Spleen (tissue), 13 donors: Measurements from ENCODE around the gene ADGRF4. TPM values are rescaled to one million over a fixed set of nuclear protein-coding genes. Genes with fewer than 3 reads are reported as not detected.

Experiments used
- DNase-seq: peaks from one replicate; pipeline ENCODE4 v3.0.0-alpha.2; 2020
- H3K27ac ChIP-seq, 8 donors: fragments of 200-600 bp; sonication (generic) in 7 of 8; 1 replicate in 4 of 8; 2 replicates in 4 of 8; pipeline versions ENCODE4 v1.5.0 to v1.8.0; 2016 to 2021; ENCODE audit warnings: inconsistent platforms in 4 of 8, mild to moderate bottlenecking in 4 of 8, moderate library complexity in 1 of 8
- H3K27me3 ChIP-seq, 7 donors: fragments of 200-600 bp; sonication (generic) in 6 of 7; replicated peaks in 1 of 7; 1 replicate in 4 of 7; 2 replicates in 3 of 7; pipeline versions ENCODE4 v1.5.0 to v1.8.0; 2016 to 2021; ENCODE audit warnings: inconsistent platforms in 3 of 7, mild to moderate bottlenecking in 1 of 7
- H3K36me3 ChIP-seq, 6 donors: fragments of 200-600 bp; sonication (generic) in 5 of 6; 1 replicate in 4 of 6; 2 replicates in 2 of 6; pipeline versions ENCODE4 v1.5.0 to v1.8.0; 2016 to 2021; ENCODE audit warnings: inconsistent platforms in 2 of 6
- H3K4me1 ChIP-seq, 6 donors: fragments of 200-600 bp; sonication (generic) in 5 of 6; 1 replicate in 3 of 6; 2 replicates in 3 of 6; pipeline versions ENCODE4 v1.5.0 to v1.8.0; 2016 to 2021; ENCODE audit warnings: inconsistent platforms in 3 of 6
- H3K4me3 ChIP-seq, 8 donors: fragments of 200-600 bp; sonication (generic) in 7 of 8; 1 replicate in 4 of 8; 2 replicates in 4 of 8; pipeline versions ENCODE4 v1.5.0 to v1.8.0; 2016 to 2021; ENCODE audit warnings: inconsistent platforms in 4 of 8, mild to moderate bottlenecking in 4 of 8, moderate library complexity in 2 of 8
- H3K9me3 ChIP-seq, 8 donors: fragments of 200-600 bp; sonication (generic) in 7 of 8; 1 replicate in 4 of 8; 2 replicates in 4 of 8; pipeline versions ENCODE4 v1.5.0 to v1.8.0; 2016 to 2021; ENCODE audit warnings: inconsistent platforms in 4 of 8
- POLR2A ChIP-seq, 3 donors: fragments of 450-650 bp; IDR thresholded peaks; one replicate each; pipeline ENCODE4 v1.5.1; 2017; ENCODE audit warnings: antibody characterized with exemption in 3 of 3, mild to moderate bottlenecking in 1 of 3
- POLR2AphosphoS5 ChIP-seq, 3 donors: sonication (generic); formaldehyde crosslinking; IDR thresholded peaks; one replicate each; pipeline ENCODE4 v1.5.1; 2017; ENCODE audit warnings: antibody characterized with exemption in 3 of 3
- WGBS, 5 donors: extraction: QIAGEN DNeasy Blood & Tissue Kit in 3 of 5; methylation state at CpG; one replicate each; pipeline versions ENCODE4 v1.1.5 to v1.1.7; 2013 to 2018; 5-methylcytosine and 5-hydroxymethylcytosine counted together
- intact Hi-C: fragments of 100-400 bp; cut with DNase I; formaldehyde crosslinking; loops from one replicate; pipeline ENCODE4 v1.15.0; 2023; ENCODE audit warnings: low total_unique reads
- long read RNA-seq, 2 donors: transcript quantifications; one replicate each; lab custom pipeline, GENCODE V29; 2026
- polyA plus RNA-seq, 3 donors: library from polyadenylated mRNA; stranded (reverse); fragments of 200-250 nt; gene quantifications; one replicate each; pipeline ENCODE4 v1.2.1, GENCODE V29; 2013
- total RNA-seq, 7 donors: library from RNA; depleted of rRNA in 3 of 7; stranded (reverse); fragments of >200 nt in 3 of 7; fragmentation: NEBNext Ultra II Directional in 4 of 7; extraction: Animal tissue kit (Norgen Biotek cat#: 25700) in 4 of 7; gene quantifications; one replicate each; pipeline versions ENCODE4 v1.1.0 to v1.2.1, GENCODE V29; 2016 to 2021
- TF ChIP-seq, protein P1 (sequence below), 11 experiments: fragments of 200-600 bp in 7 of 11; fragments of 450-650 bp in 4 of 11; sonication (generic) in 4 of 11; IDR thresholded peaks in 8 of 11; conservative IDR thresholded peaks in 3 of 11; 1 replicate in 7 of 11; 2 replicates in 4 of 11; pipeline versions ENCODE4 v1.4.0 to v1.8.0; 2016 to 2021; ENCODE audit warnings: antibody characterized with exemption in 11 of 11, inconsistent platforms in 4 of 11, mild to moderate bottlenecking in 1 of 11
- donor health status: healthy with polysubstance abuse.
- donor health status: DM: no; HTN: no; CAD: no; lungs with moderate emphysema.
- donor health status: DM: no; HTN: no; CAD: no.
- donor health status: Bipolar disorder and iron deficiency.
- donor health status: healthy.
- donor health status: DM: no; HTN: no; CAD: no.
- donor health status: DM: yes; HTN: yes; CAD: no.

Gene ADGRF4
- total RNA-seq (not detected), polyA plus RNA-seq (not detected)
- long read RNA-seq, donor 1, result 0 reads
- long read RNA-seq, donor 2, result 0 reads

DNA sequence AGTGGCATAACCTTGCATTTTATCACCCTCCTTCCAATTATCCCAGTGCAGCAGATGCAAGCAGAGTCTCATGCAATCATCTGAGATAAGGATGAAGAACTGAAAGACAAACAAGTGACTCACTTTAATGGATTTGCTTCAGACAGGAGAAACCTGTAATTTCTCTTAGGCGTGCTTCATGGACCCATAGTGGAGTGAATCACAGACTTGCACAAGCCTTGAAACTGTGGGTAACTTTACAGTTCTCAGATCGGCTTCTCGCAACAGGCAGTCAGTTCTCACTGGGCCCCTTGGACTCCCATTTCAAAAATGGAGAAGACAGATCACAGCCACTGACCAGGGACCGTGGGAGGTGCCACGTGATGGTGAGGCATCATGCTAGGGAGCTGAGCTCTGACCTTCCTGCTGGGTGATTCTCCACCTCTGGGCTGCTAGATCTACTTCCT lies at the start of gene ADGRF4:
Gene ADGRF4 (plus strand): TSS at position 239 of the 446 bp plus-strand sequence. CDS start 8,666 bp downstream, outside the sequence.
- H3K4me3 ChIP-seq, result no peak within 1 kb of the TSS
- no peaks in the 10 kb centered on the region for H3K36me3 ChIP-seq
- H3K9me3 ChIP-seq, result no peaks in the 10 kb centered on the region
- H3K27me3 ChIP-seq, result no peaks in the 10 kb centered on the region
- no peaks in the 10 kb centered on the region for H3K4me1 ChIP-seq
- no peak for DNase-seq
- WGBS, 5 donors, result 54 to 81% (median 80%) methylated on average over 5 of the region's 5 CpGs
- intact Hi-C loops, result no loop called here
- H3K27ac ChIP-seq, result no peak within 1 kb of the TSS
- TF ChIP-seq POLR2AphosphoS5 (IDR thresholded peaks at IDR 0.05), result no peak

DNA sequence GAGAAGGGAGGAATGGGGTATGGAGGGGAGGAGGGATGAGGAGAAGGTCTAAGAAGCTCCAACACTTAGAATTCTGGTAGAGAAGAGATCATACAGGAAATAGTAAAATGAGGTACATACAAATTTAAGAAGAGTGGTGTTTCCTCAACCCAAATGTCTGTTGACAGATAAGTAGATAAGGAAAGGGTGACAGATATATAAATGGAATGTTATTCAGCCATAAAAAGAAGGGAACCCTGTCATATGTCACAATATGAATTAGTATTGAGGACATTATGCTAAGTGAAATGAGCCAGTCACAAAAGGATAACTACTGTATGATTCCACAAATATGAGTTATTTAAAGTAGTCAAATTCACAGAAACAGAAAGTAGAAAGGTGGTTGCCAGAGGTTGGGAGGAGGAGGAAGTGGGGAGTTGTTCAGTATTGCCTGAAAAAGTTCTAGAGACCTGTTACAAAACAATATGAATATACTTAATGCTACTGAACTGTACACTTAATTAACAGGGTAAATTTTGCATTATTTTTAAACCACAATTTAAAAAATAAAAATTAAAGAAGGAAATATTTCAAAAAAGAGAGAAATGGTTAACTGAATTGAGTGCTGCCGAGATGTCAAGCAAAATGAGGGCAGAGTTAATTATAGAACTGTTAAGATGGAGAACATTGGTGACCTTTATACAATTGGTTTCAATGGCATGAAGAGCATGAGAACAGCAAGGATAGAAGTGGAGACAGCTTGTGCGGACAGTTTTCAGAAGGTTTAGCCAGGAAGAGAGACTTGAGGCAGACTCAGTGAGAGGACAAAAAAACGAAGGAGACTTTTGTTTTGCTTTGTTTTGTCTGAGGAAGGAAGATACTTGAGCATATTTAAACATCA lies 47.6 kb upstream of the ADGRF4 start:
- no peaks in the 10 kb centered on the region for H3K9me3 ChIP-seq
- intact Hi-C loops, result no loop called here
- 58 to 74% (median 63%) methylated on average over 3 of the region's 3 CpGs for WGBS, 5 donors
- H3K4me3 ChIP-seq, result no peak overlapping the region
- no peaks in the 10 kb centered on the region for H3K27me3 ChIP-seq
- TF ChIP-seq POLR2A (IDR thresholded peaks at IDR 0.05) (no peak), POLR2AphosphoS5 (IDR thresholded peaks at IDR 0.05) (no peak)
- TF ChIP-seq, protein P1, sequence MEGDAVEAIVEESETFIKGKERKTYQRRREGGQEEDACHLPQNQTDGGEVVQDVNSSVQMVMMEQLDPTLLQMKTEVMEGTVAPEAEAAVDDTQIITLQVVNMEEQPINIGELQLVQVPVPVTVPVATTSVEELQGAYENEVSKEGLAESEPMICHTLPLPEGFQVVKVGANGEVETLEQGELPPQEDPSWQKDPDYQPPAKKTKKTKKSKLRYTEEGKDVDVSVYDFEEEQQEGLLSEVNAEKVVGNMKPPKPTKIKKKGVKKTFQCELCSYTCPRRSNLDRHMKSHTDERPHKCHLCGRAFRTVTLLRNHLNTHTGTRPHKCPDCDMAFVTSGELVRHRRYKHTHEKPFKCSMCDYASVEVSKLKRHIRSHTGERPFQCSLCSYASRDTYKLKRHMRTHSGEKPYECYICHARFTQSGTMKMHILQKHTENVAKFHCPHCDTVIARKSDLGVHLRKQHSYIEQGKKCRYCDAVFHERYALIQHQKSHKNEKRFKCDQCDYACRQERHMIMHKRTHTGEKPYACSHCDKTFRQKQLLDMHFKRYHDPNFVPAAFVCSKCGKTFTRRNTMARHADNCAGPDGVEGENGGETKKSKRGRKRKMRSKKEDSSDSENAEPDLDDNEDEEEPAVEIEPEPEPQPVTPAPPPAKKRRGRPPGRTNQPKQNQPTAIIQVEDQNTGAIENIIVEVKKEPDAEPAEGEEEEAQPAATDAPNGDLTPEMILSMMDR (IDR thresholded peaks at IDR 0.05 in 8 of 11, conservative IDR thresholded peaks at IDR 0.05 in 3 of 11), result no peak
- peaks cover 0 to 12% (median 9%) of the 10 kb centered on the region in 6 donors for H3K4me1 ChIP-seq
- H3K27ac ChIP-seq, result no peak overlapping the region
- no peaks in the 10 kb centered on the region for H3K36me3 ChIP-seq
- DNase-seq, result no peak

DNA sequence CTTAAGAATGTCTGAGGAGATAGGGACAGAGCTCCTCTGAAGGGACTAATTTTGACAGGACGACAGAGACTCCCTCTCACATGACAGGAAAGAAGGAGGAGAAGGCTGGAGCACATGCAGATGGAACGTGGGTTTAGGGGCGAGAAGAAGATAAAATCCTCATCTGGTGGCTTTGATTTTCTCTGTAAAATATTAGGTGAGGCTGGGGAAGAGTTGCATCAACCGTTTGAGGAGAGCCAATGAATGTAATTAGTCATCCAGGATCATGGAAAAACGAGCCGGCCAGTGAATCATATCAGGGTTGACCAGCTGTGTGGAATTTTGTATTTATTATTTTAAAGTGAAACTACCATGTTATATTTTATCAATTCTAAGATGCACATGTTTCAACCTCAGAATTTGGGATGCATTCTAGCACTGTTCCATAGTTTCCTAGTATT lies 46.9 kb upstream of the ADGRF4 start:
- DNase-seq, result no peak
- TF ChIP-seq, protein P1 (IDR thresholded peaks at IDR 0.05 in 8 of 11, conservative IDR thresholded peaks at IDR 0.05 in 3 of 11), result no peak
- TF ChIP-seq POLR2AphosphoS5 (IDR thresholded peaks at IDR 0.05), result no peak
- TF ChIP-seq POLR2A (IDR thresholded peaks at IDR 0.05), result no peak
- H3K27me3 ChIP-seq, result no peaks in the 10 kb centered on the region
- 42 to 67% (median 58%) methylated on average over 6 of the region's 6 CpGs for WGBS, 5 donors
- H3K4me1 ChIP-seq, result peaks cover 0 to 12% (median 9%) of the 10 kb centered on the region in 6 donors
- H3K27ac ChIP-seq, result no peak overlapping the region
- no peaks in the 10 kb centered on the region for H3K36me3 ChIP-seq
- intact Hi-C loops, result no loop called here
- H3K9me3 ChIP-seq, result no peaks in the 10 kb centered on the region
- no peak overlapping the region for H3K4me3 ChIP-seq

DNA sequence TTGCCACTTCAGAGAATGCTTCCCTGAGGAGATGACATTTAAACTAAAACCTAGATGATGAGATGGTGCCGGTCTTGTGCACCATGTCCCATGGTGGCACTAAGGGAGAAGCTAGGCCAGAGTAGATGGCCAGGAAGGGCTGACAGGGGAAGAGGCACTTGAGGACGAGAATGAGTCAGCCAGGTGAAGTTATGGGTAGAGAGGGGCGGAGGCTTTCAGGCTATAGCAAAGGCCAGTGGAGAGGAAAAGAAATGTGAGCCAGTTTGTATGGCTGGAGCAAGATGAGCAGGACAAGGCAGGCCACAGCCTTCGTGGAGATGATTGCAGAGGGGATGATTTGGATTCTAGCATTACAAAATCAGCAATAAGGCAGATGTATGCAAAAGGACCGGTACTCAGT lies 44.7 kb upstream of the ADGRF4 start:
- Histone ChIP-seq H3K4me3 (no peak overlapping the region), H3K9me3 (no peaks in the 10 kb centered on the region), H3K27ac (no peak overlapping the region), H3K4me1 (peaks cover 0 to 12% (median 9%) of the 10 kb centered on the region in 6 donors), H3K36me3 (no peaks in the 10 kb centered on the region), H3K27me3 (no peaks in the 10 kb centered on the region)
- WGBS, 5 donors, result 85 to 93% (median 89%) methylated on average over 5 of the region's 5 CpGs
- TF ChIP-seq POLR2AphosphoS5 (IDR thresholded peaks at IDR 0.05) (no peak), POLR2A (IDR thresholded peaks at IDR 0.05) (no peak)
- TF ChIP-seq, protein P1 (IDR thresholded peaks at IDR 0.05 in 8 of 11, conservative IDR thresholded peaks at IDR 0.05 in 3 of 11), result no peak
- intact Hi-C loops, result no loop called here
- DNase-seq, result no peak
